Inferior parietal cortex (tissue), 1 donor: Measurements from ENCODE around the gene CLCC1.
"Not testable (repeated sequence)": the region's sequence is repeated elsewhere in the genome, so short reads cannot be mapped to it uniquely, and the experiment has no call there.

ENCODE experiments used
- DNase-seq: peaks from one replicate; pipeline ENCODE4 v3.0.0-alpha.2; 2016; ENCODE audit errors: extremely low spot score

Gene CLCC1, protein sequence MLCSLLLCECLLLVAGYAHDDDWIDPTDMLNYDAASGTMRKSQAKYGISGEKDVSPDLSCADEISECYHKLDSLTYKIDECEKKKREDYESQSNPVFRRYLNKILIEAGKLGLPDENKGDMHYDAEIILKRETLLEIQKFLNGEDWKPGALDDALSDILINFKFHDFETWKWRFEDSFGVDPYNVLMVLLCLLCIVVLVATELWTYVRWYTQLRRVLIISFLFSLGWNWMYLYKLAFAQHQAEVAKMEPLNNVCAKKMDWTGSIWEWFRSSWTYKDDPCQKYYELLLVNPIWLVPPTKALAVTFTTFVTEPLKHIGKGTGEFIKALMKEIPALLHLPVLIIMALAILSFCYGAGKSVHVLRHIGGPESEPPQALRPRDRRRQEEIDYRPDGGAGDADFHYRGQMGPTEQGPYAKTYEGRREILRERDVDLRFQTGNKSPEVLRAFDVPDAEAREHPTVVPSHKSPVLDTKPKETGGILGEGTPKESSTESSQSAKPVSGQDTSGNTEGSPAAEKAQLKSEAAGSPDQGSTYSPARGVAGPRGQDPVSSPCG

DNA sequence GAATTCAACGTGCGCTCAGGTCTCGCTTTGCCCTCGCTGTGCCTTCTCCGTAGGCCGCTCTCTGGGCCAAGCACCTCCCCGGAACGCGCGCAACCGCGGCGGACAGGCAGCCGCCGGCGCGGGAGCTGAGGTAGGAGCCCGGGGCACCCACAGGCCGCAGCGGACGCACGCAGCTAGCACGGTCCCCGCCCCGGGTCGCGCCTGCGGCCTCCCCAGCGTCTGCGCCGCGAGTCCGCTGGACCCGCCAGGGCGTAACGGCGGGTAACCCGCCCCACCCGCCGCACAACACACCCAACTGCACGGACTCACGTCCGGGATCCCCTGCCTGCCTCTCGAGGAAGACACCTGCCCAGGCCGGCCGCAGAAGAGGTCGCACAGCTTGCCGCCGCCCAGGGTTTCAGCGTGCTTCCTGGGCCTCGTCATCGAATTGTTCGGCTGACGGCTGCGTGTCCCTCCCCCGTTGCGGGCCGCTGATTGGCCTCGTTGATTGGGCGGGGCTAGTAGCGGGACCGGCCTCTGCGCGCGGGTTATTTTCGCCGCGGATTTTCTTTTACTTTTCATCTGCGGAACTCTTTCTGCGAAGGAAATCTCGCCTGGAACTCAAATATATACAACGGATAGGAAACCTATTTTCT lies at the start of gene CLCC1:
CLCC1 (minus strand) TSS at position 433 of the 635 bp plus-strand sequence. CDS start 13,047 bp downstream, outside the sequence.
- peak; percentile 91 for DNase-seq

DNA sequence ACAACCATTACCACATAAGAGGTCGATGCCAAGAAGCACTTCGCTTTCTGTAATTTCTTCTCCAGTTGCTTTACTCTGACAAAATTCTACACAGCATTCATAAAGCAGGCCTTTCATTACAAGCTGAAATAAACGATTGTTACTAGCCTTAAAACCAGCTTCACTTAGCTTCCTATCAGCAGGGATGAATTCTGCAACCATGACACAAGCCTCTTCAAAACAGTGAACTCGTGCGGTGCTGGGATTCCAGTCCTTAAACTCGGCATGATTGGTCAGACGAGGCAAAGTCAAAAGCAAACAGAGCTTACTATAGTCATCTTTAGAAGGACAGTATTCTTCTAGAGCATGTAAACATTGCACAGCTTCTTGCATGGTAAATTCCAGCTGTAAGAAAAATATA lies 48.1 kb upstream of the CLCC1 start:
- no peak for DNase-seq

DNA sequence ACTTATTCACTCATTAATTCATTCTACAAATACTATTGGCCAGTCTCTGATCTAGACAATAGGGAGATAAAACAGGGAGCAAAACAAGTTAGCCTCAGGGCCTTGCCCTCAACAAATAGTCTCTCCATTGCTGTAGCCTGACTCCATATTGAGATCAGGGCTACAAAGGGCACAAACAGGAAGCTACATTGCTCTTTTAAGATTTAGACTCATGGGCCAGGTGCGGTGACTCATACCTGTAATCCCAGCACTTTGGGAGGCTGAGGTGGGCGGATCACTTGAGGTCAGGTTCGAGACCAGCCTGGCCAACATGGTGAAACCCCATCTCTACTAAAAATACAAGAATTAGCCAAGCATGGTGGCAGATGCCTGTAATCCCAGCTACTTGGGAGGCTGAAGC lies 33.3 kb upstream of the CLCC1 start:
- DNase-seq = not testable (repeated sequence)

DNA sequence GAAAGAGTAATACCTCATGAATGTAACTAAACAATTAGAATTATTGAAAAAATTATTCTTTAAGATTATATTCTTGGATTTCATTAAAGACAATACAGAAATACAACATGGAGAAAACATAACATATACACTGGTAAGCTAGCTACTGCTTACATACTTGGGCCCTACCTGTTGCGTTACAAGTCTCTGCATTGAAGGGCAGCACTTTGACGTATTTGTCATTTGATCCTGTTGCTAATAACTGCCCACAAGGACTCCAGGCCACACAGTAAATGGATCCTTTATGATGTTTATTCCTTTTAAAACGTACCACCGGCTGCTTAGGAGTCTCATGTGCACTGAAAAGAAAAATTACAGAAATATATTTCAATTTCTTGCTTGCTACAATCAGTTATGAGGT lies 19.8 kb upstream of the CLCC1 start:
- no peak for DNase-seq

DNA sequence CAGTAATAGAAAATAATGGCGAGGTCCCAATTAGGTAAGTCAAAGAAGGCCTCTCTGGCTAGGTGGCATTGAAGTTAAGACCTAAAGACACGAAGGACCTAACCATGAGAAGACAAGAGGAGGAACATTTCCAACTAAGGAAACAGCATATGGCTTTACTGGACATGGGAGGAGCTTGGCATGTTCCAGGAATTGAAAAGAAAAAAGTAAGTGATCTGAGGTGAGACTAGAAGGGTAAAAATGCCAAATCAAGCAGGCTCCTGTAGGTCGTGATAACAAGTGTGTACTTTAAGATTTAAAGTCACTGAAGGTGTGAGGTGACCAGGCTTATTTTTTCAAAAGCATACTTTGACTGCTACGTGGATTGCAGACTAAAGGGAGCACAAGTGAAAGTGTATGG lies 13.4 kb upstream of the CLCC1 start:
- no peak for DNase-seq

DNA sequence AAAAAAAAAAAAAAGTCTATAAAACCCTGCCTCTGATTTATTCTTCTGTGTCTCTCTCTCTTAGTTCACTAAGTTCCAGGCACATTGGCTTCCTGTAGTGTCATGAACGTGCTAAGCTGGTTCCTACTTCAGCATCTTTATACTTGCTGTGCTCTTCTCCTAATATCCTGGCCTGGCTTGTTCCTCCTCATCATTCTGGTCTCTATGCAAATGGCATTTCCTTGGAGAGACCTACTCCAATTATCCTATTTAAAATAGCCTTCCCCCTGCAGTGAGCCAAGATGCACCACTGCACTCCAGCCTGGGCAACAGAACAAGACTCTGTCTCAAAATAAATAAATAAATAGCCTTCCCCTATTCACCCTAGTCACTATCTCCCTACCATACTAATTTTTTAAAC lies 9.7 kb upstream of the CLCC1 start:
- DNase-seq = no peak

GRCh38 chr1:108969346-108969745 lies 6.1 kb upstream of the CLCC1 start:
- DNase-seq = no peak

DNA sequence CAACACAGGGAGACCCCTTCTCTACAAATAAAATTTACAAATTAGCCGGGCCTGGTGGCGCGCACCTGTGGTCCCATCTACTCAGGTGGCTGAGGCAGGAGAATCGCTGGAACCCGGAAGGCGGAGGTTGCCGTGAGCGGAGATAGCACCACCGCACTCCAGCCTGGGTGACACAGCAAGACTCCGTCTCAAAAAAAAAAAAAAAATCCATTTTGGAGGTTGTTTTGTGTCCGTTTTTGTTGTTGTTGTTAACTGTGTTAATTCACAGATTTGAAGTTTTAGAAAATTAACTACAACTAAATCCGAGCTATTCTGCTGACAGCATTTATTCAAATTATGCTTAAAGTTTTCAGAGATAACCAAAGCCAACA lies 618 bp downstream of the CLCC1 start:
- DNase-seq = no peak

DNA sequence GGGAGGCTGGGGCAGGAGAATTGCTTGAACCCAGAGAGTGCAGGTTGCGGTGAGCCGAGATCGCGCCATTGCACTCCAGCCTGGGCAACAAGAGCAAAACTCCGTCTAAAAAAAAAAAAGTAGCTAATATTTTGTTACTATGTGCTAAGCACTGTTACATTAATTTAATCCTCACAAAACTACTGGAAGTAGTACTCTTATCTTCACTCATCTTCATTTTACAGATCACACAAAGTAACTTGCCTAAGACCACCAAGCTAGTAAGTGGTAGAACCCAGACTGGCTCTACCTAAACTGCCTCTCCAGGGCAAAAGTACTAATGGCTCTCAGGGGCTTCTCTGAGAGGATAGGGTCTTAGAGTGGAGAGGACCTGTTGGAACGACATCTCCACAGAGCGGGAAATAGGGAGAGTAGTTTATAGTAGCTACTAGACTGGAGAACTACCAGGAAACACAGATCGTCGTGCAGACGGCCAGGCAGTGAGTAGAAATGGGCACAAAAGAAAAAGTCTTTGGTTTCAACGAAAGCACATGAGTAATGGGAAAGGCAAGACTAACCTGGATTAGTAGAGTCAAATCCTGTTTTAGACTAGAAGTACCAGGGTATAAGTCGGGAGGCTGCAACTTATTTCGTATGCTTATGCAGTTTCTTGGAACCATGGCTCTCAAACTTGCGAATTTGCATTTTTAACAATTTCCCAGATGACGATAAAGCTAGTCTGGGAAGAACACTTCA lies 1.4 kb downstream of the CLCC1 start:
- DNase-seq = no peak

GRCh38 chr1:108961198-108961597 lies 2.1 kb downstream of the CLCC1 start:
- no peak for DNase-seq

- no peak for DNase-seq
These were observed 2.6 kb downstream of the CLCC1 start for GRCh38 chr1:108960719-108961118.

GRCh38 chr1:108957888-108958287 lies 5.4 kb downstream of the CLCC1 start:
- DNase-seq = no peak

DNA sequence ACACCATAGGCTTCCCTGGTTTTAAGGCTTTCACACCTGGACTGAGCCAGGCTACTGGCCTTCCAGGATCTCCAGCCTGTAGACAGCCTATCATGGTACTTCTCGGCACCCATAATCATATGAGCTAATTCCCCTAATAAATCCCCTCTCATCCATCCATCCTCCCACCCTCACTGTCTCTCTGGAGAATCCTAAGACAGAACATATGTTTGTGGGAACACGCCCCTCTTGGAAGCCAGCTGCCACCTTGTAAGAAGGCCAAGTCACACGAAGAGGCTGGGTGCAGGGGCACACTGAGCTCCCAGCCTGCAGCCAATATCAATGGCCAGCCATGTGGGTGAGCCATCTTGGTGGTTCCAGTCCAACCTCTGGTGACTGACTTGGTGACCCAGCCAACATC lies 7.4 kb downstream of the CLCC1 start:
- no peak for DNase-seq

DNA sequence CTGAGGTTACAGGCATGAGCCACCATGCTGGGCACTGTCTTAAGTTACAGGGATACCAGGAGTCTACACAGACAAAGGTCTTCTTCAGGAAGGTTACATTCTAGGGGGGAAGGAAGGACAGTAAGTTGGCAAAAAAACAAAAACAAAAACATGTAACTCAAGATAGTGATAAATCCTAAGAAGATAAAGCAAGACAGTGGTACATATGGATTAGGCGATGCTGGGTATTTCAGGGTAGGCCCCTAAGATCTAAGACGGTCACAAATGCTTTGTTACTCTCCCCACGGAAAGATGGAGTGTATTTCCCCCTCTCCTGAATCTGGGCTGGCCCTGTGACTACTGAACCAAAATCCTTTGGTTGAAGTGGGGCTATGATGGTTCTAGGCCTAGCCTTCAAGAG lies 8.2 kb downstream of the CLCC1 start:
- no peak for DNase-seq

DNA sequence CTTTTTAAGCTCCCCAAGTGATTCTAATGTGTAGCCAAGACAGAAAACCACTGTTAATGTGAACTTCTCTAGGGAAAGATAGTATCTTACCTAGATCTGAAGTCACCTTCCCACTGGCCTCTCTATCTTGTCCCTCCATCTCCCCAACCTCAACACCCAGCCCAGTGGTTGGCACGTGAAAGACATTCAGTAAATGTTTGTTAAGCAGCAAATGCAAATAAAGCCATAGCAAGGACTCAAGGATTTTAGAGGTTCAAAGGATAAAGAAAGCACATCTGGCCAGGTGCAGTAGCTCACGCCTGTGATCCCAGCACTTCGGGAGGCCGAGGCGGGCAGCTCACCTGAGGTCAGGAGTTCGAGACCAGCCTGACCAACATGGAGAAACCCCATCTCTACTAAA lies 9.8 kb downstream of the CLCC1 start:
- no peak for DNase-seq

- no peak for DNase-seq
These were observed 12.0 kb downstream of the CLCC1 start for GRCh38 chr1:108951242-108951641.

GRCh38 chr1:108949044-108949443 lies 14.2 kb downstream of the CLCC1 start:
- no peak for DNase-seq

GRCh38 chr1:108947871-108948525 lies 15.3 kb downstream of the CLCC1 start:
- DNase-seq = peak; percentile 31

DNA sequence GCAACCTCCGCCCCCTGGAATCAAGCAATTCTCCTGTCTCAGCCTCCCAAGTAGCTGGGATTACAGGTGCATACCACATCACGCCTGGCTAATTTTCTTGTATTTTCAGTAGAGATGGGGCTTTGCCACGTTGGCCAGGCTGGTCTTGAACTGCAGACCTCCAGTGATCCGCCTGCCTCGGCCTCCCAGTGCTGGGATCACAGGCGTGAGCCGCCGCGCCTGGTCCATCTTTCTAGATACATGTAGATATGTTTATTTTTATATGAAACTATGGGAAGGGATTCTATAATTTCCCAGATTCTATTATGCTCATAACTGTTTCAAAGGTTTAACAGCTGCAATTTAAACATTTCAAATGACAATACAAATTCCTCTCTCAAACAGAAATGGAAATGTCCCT lies 27.1 kb downstream of the CLCC1 start:
- DNase-seq = no peak

- no peak for DNase-seq
These were observed 29.3 kb downstream of the CLCC1 start for GRCh38 chr1:108933944-108934343.

DNA sequence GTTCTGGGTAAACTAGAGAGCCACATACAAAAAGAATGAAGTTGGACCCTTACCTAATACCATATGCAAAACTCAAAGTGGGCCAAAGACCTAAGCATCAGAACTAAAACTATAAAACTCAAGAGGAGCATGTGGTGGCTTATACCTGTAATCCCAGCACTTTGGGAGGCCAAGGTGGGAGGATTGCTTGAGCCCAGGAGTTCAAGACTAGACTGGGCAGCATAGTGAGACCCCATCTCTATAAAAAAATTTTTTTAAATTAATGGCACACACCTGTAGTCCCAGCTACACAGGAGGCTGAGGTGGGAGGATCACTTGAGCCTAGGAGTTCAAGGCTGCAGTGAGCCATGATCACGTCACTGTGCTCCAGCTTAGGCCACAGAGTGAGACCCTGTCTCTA lies 35.7 kb downstream of the CLCC1 start:
- DNase-seq = not testable (repeated sequence)

- no peak for DNase-seq
These were observed 37.4 kb downstream of the CLCC1 start for GRCh38 chr1:108925920-108926319.
